RPMI8226 (cell line): Measurements from ENCODE around the gene UVSSA.
"Not testable (repeated sequence)": the region's sequence is repeated elsewhere in the genome, so short reads cannot be mapped to it uniquely, and the experiment has no call there.

ENCODE experiments used
- DNase-seq: peaks from one replicate; pipeline ENCODE4 v3.0.0-alpha.2; 2015

UVSSA gene

GRCh38 chr4:1411436-1412375 lies 64.7 kb downstream of the UVSSA start:
- no peak for DNase-seq

GRCh38 chr4:1412376-1413203 lies 65.6 kb downstream of the UVSSA start:
- no peak for DNase-seq

DNA sequence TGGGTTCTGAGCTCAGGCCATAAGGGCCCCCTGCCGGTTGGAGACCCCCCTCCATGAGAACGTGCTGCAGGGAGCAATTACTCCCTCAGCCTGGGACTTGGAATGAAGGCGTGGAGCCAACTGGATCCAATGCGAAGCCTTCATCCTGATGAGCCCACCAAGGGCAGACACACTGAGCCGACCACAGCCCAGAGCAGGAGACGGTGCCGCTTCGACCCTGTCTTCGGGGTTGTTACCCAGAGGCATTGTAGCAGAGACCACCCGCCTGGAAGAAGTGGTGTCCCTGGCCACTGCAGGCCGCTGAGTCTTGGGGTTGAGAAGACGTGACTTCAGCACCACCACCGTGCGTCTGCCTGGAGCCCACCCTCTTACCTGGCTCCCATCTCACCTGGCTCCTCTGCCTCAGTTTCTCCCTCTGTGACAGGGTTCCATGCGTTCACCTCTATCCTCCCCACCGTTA lies 66.2 kb downstream of the UVSSA start:
- no peak for DNase-seq

GRCh38 chr4:1413687-1414479 lies 66.9 kb downstream of the UVSSA start:
- no peak for DNase-seq

- no peak for DNase-seq
These were observed 68.0 kb downstream of the UVSSA start for GRCh38 chr4:1414831-1415680.

DNA sequence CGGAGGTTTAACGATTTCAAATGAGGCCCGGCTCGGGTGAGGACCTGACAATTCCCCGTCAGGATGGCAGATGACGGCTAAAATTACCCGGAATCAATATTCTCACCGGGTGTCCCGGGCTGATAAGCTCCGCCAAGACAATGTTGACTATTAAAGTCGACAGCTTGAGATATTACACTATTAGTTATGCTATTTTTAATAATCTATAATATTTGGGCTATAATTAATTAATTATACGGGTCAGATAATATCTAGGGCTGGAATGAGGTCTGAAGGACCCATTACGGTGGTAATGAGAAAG lies 68.6 kb downstream of the UVSSA start:
- DNase-seq = no peak

DNA sequence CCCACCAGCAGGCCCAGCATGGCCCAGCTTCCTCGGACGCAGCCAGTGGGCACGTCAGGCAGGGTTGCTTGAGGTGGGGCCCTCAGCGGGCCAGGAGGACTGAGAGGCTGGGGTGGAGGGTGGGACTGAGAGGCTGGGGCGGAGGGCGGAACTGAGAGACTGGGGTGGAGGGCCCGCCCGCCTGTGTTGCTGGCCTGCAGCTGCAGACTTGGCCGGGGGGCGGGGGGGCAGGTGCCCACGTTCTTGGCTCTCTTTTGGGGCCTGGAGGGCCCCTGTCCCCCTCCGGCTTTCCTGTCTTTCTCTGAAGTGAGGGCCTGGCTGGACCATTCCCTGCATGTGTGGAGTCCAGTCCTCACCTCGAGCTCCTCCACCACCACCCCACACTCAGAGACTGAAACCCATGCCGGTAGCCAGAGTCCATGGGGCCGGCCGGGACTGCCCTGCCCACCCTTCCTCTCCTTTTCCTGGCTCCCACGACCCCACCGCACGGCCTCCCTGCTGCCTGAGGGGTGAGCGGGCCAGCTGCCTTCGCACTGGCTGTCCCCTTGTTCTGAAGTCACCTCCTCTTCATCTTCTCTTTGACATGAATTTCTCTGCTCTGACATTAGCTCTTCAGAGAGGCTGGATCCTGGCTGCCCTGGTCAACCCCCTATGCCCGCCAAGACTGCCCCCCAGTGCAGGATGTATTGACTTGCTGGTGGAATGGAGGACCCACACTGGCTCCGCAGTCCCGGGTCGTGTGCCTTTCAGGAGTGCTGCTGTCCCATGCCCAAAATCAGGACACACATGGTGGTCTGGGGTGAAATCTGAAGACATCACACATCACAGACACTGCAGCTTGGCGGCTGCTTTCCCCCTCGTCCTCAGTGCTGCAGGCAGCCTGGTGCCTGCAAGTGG lies 69.3 kb downstream of the UVSSA start:
- peak; percentile 1 for DNase-seq

- no peak for DNase-seq
These were observed 69.9 kb downstream of the UVSSA start for GRCh38 chr4:1416948-1417260.

DNA sequence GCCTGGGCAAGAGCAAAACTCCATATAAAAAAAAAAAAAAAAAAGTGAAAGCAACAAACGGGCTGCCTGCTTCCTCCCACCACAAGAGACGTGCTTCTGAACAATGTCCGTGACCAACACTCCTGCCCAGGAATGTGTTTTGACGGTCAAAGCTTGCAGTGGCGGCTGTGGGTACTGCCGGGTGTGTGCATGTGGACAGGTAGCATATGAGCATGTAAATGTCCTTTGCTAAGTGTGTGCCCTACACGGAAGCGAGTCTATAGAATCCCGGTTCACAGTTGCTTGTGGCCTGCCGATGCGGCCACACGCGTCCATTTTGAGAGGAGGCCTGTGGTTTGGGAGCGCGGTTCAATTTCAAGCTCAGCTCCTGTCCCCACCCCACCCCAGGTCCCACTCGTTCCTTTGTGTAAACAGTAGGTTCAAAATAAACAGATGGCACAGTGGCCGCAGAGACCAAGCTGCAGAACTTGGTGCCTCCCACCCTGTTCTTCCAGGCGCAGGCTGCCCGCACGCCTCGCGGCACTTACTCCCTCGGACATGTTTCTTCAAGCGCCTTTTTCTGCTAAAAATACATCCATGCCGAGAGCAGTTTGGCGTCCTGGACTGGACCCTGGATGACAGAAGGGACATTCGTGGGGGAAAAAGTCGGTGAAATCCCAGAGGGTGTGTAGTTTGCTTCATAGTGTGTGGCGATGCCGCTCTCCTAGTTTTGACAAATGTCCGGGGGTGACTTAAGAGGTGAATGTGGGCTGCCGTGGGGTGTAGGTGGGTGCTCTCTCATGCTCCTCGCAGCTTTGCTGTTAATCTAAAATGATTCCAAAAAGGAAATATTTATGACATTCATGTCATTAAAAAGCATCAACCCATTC lies 70.7 kb downstream of the UVSSA start:
- DNase-seq = peak; percentile 68

GRCh38 chr4:1418494-1419285 lies 71.7 kb downstream of the UVSSA start:
- peak; percentile 5 for DNase-seq

DNA sequence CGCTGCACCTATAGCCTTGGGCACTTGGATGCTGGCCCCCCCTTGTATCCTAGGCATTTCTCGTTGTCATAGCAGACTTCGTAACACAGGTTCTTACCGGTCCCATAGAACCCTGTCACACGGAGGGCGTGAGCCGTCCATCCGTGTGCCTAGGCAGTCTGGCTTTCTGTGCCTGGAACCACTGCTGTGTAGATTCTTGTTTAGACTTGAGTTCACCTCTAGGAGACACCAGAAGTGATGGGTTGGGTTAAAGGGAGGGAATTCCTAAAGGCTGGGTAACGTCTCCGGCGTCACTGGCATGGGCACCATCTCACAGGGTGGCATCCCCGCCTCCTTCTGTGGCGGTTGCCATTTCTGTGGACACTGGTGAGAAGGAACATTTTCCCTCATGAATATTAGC lies 72.7 kb downstream of the UVSSA start:
- peak; percentile 1 for DNase-seq

GRCh38 chr4:1421657-1422056 lies 74.6 kb downstream of the UVSSA start:
- no peak for DNase-seq

- no peak for DNase-seq
These were observed 80.0 kb downstream of the UVSSA start for GRCh38 chr4:1427010-1427409.

DNA sequence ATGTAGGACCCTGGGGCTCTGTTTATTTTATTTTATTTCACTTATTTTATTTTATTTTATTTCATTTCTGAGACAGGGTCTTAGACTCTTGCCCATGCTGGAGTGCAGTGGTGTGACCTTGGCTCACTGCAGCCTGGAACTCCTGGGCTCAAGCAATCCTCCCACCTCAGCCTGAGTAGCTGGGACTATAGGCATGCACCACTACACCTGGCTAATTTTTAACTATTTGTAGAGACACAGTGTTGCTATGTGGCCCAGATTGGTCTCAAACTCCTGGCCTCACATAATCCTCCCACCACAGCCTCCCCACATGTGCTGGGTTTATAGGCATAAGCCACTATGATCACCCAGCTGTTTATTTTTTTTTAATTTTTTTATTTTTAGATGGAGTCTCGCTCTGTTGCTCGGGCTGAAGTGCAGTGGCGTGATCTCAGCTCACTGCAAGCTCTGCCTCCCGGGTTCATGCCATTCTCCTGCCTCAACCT lies 96.7 kb downstream of the UVSSA start:
- DNase-seq = not testable (repeated sequence)
